ENCODE data around the gene FAAP100. TPM values are rescaled to one million over a fixed set of nuclear protein-coding genes. Genes with fewer than 3 reads are reported as not detected.
A peak's percentile ranks its signal among the peaks of the same experiment; 100 is the strongest.

FAAP100 gene
- total RNA-seq, 4 donors from 2014 or later: 3.5 to 31.2 (median 17.3) TPM

GRCh38 chr17:81514739-81515529, 37.2 kb downstream of the FAAP100 start:
- H3K4me3 ChIP-seq: peak overlapping the region; percentile 77 to 98
- peaks cover 3 to 23% of the 10 kb centered on the region in 2 donors for H3K4me1 ChIP-seq
- no peaks in the 10 kb centered on the region for H3K9me3 ChIP-seq
- intact Hi-C loops (cut with DNase I; ENCODE audit: low total_unique reads): loop anchor here (5.0 kb wide), 1 partner anchor 118 kb away; the partner anchor contains the start of gene BAHCC1
- TF ChIP-seq CTCF (IDR thresholded peaks at IDR 0.05) (no peak), POLR2A (IDR thresholded peaks at IDR 0.05) (peak; percentile 88 to 89)
- H3K27me3 ChIP-seq: no peaks in the 10 kb centered on the region
- H3K36me3 ChIP-seq: no peaks in the 10 kb centered on the region
- DNase-seq: peak; percentile 87 to 89
- peak overlapping the region; percentile 97 to 100 for H3K27ac ChIP-seq

- peak overlapping the region; percentile 97 to 100 for H3K27ac ChIP-seq
- no peaks in the 10 kb centered on the region for H3K27me3 ChIP-seq
- peaks cover 3 to 18% of the 10 kb centered on the region in 2 donors for H3K4me1 ChIP-seq
- intact Hi-C loops (cut with DNase I; ENCODE audit: low total_unique reads): loop anchor here (5.0 kb wide), 1 partner anchor 117 kb away; the partner anchor contains the start of gene BAHCC1
- no peaks in the 10 kb centered on the region for H3K9me3 ChIP-seq
- no peak for DNase-seq
- no peaks in the 10 kb centered on the region for H3K36me3 ChIP-seq
- peak overlapping the region; percentile 77 to 98 for H3K4me3 ChIP-seq
- TF ChIP-seq POLR2A (IDR thresholded peaks at IDR 0.05) (no peak), CTCF (IDR thresholded peaks at IDR 0.05) (no peak)
Measured at GRCh38 chr17:81514489-81514738, 37.7 kb downstream of the FAAP100 start.

GRCh38 chr17:81513753-81514488, 38.2 kb downstream of the FAAP100 start:
- DNase-seq: peak; percentile 62 to 69
- intact Hi-C loops (cut with DNase I; ENCODE audit: low total_unique reads): loop anchor here (5.0 kb wide), 1 partner anchor 117 kb away; the partner anchor contains the start of gene BAHCC1
- peak overlapping the region; percentile 77 to 98 for H3K4me3 ChIP-seq
- H3K4me1 ChIP-seq: peaks cover 3 to 13% of the 10 kb centered on the region in 2 donors
- peak overlapping the region; percentile 97 to 100 for H3K27ac ChIP-seq
- TF ChIP-seq POLR2A (IDR thresholded peaks at IDR 0.05) (no peak), CTCF (IDR thresholded peaks at IDR 0.05) (no peak)
- no peaks in the 10 kb centered on the region for H3K27me3 ChIP-seq
- no peaks in the 10 kb centered on the region for H3K36me3 ChIP-seq
- no peaks in the 10 kb centered on the region for H3K9me3 ChIP-seq

- peak; percentile 73 to 79 for DNase-seq
Measured at GRCh38 chr17:81513372-81513752, 38.8 kb downstream of the FAAP100 start.

More at GRCh38 chr17:81513372-81513752, 38.8 kb downstream of the FAAP100 start:
- intact Hi-C loops (cut with DNase I; ENCODE audit: low total_unique reads): loop anchor here (5.0 kb wide), 1 partner anchor 116 kb away; the partner anchor contains the start of gene BAHCC1
- TF ChIP-seq CTCF (IDR thresholded peaks at IDR 0.05) (no peak), POLR2A (IDR thresholded peaks at IDR 0.05) (no peak)
- Histone ChIP-seq H3K9me3 (no peaks in the 10 kb centered on the region), H3K4me1 (peaks cover 3 to 9% of the 10 kb centered on the region in 2 donors), H3K27me3 (no peaks in the 10 kb centered on the region), H3K27ac (peak overlapping the region; percentile 97 to 100), H3K36me3 (no peaks in the 10 kb centered on the region), H3K4me3 (peak overlapping the region; percentile 77 to 98)

Measured in uterus (tissue), 4 donors.